Ramos (cell line): ENCODE measurements around the gene FAM234B.
"Not testable (repeated sequence)": the region's sequence is repeated elsewhere in the genome, so short reads cannot be mapped to it uniquely, and the experiment has no call there.

Experiments used
- in situ Hi-C: fragments of 300-500 bp; cut with MboI; formaldehyde crosslinking; loops from one replicate; pipeline ENCODE4 v1.14.3; 2022; ENCODE audit warnings: low sequenced_read_pairs; ENCODE audit not compliant: unreplicated experiment

FAM234B gene

GRCh38 chr12:13049816-13050215, 5.6 kb downstream of the FAM234B start:
- in situ Hi-C loops, result no loop called here

- in situ Hi-C loops, result no loop called here
Observed at GRCh38 chr12:13052421-13052820, 8.2 kb downstream of the FAM234B start.

- in situ Hi-C loops, result not testable (repeated sequence)
Observed at GRCh38 chr12:13053617-13054016, 9.4 kb downstream of the FAM234B start.

- in situ Hi-C loops, result no loop called here
Observed at GRCh38 chr12:13060581-13060980, 16.4 kb downstream of the FAM234B start.

GRCh38 chr12:13061377-13061776, 17.2 kb downstream of the FAM234B start:
- in situ Hi-C loops, result no loop called here

- in situ Hi-C loops, result no loop called here
Observed at GRCh38 chr12:13062669-13063068, 18.5 kb downstream of the FAM234B start.

GRCh38 chr12:13066014-13066413, 21.8 kb downstream of the FAM234B start:
- in situ Hi-C loops, result no loop called here

GRCh38 chr12:13066459-13066858, 22.3 kb downstream of the FAM234B start:
- in situ Hi-C loops, result no loop called here

- in situ Hi-C loops, result no loop called here
Observed at GRCh38 chr12:13067322-13067721, 23.1 kb downstream of the FAM234B start.

- in situ Hi-C loops, result no loop called here
Observed at GRCh38 chr12:13069380-13069779, 25.2 kb downstream of the FAM234B start.

- in situ Hi-C loops, result no loop called here
Observed at GRCh38 chr12:13071305-13072280, 27.4 kb downstream of the FAM234B start.

- in situ Hi-C loops, result no loop called here
Observed at GRCh38 chr12:13073173-13073572, 29.0 kb downstream of the FAM234B start.

- in situ Hi-C loops, result no loop called here
Observed at GRCh38 chr12:13074396-13075117, 30.4 kb downstream of the FAM234B start.

- in situ Hi-C loops, result no loop called here
Observed at GRCh38 chr12:13075118-13075480, 30.9 kb downstream of the FAM234B start.

- in situ Hi-C loops, result no loop called here
Observed at GRCh38 chr12:13075786-13076570, 31.8 kb downstream of the FAM234B start.

GRCh38 chr12:13079440-13079906, 35.3 kb downstream of the FAM234B start:
- in situ Hi-C loops, result no loop called here

GRCh38 chr12:13080266-13080665, 36.1 kb downstream of the FAM234B start:
- in situ Hi-C loops, result no loop called here

GRCh38 chr12:13082861-13083260, 38.7 kb downstream of the FAM234B start:
- in situ Hi-C loops, result no loop called here

GRCh38 chr12:13083638-13084037, 39.5 kb downstream of the FAM234B start:
- in situ Hi-C loops, result not testable (repeated sequence)

- in situ Hi-C loops, result no loop called here
Observed at GRCh38 chr12:13084898-13085640, 40.9 kb downstream of the FAM234B start.
